Fibroblast of lung (primary cell): ENCODE results near the gene SF3A2. TPM values are rescaled to one million over a fixed set of nuclear protein-coding genes. Genes with fewer than 3 reads are reported as not detected.

Source experiments
- DNase-seq, 2 donors: peaks; one replicate each; pipeline versions ENCODE4 v3.0.0 to v3.0.0-alpha.2; 2010; ENCODE audit warnings: low read depth in 2 of 2
- H2AFZ ChIP-seq: 2 replicates; pipeline ENCODE4 v1.5.1; 2012; ENCODE audit warnings: low read length, control low read depth, inconsistent platforms
- H3K27ac ChIP-seq: 2 replicates; pipeline ENCODE4 v1.5.1; 2011; ENCODE audit warnings: low read length, control low read depth; ENCODE audit not compliant: insufficient read depth
- H3K27me3 ChIP-seq: 2 replicates; pipeline ENCODE4 v1.5.1; 2011; ENCODE audit warnings: mild to moderate bottlenecking, low read length; ENCODE audit not compliant: control insufficient read depth, insufficient read depth
- H3K36me3 ChIP-seq: 2 replicates; pipeline ENCODE4 v1.5.1; 2011; ENCODE audit warnings: low read length; ENCODE audit not compliant: control insufficient read depth, insufficient read depth
- H3K4me1 ChIP-seq: 2 replicates; pipeline ENCODE4 v1.5.1; 2011; ENCODE audit warnings: low read length; ENCODE audit not compliant: control insufficient read depth, insufficient read depth; ENCODE audit errors: extremely low read depth
- H3K4me2 ChIP-seq: 2 replicates; pipeline ENCODE4 v1.5.1; 2011; ENCODE audit warnings: low read length, control low read depth; ENCODE audit not compliant: insufficient read depth; ENCODE audit errors: extremely low read depth
- H3K4me3 ChIP-seq, 4 experiments: fragments of 200-600 bp in 1 of 4; sonication (generic) in 1 of 4; replicated peaks in 1 of 4; 2 replicates each; pipeline ENCODE4 v1.5.1; 2011 to 2016; ENCODE audit warnings: low read length in 4 of 4, low read depth in 3 of 4, mild to moderate bottlenecking in 3 of 4, control low read depth in 2 of 4, inconsistent platforms in 1 of 4, mixed read lengths in 1 of 4; ENCODE audit not compliant: insufficient read depth in 1 of 4; ENCODE audit errors: control extremely low read depth in 1 of 4
- H3K79me2 ChIP-seq: 2 replicates; pipeline ENCODE4 v1.5.1; 2012; ENCODE audit warnings: mild to moderate bottlenecking, low read length, inconsistent platforms; ENCODE audit not compliant: control insufficient read depth, insufficient read depth
- H3K9ac ChIP-seq: 2 replicates; pipeline ENCODE4 v1.5.1; 2011; ENCODE audit warnings: mild to moderate bottlenecking, low read length, control low read depth; ENCODE audit not compliant: insufficient read depth
- H3K9me3 ChIP-seq: 2 replicates; pipeline ENCODE4 v1.5.1; 2012; ENCODE audit warnings: low read depth, low read length; ENCODE audit not compliant: control insufficient read depth, insufficient read depth
- H4K20me1 ChIP-seq: 2 replicates; pipeline ENCODE4 v1.5.1; 2011; ENCODE audit warnings: low read length; ENCODE audit not compliant: control insufficient read depth, insufficient read depth; ENCODE audit errors: extremely low read depth
- CTCF ChIP-seq, 2 donors: IDR thresholded peaks in 1 of 2; conservative IDR thresholded peaks in 1 of 2; 1 replicate in 1 of 2; 2 replicates in 1 of 2; pipeline ENCODE4 v1.5.1; 2011 to 2012; ENCODE audit warnings: low read length in 2 of 2, control low read depth in 1 of 2, inconsistent platforms in 1 of 2, low read depth in 1 of 2, mild to moderate bottlenecking in 1 of 2
- EZH2 ChIP-seq: IDR thresholded peaks from 2 replicates; pipeline ENCODE4 v1.5.1; 2012; ENCODE audit warnings: low read length, control low read depth, mild to moderate bottlenecking; ENCODE audit errors: missing control alignments
- polyA plus RNA-seq, 2 donors: library from polyadenylated mRNA; depleted of rRNA in 1 of 2; stranded (reverse) in 1 of 2; unstranded in 1 of 2; fragments of >200 nt; gene quantifications; 2 replicates each; pipeline ENCODE4 v1.2.1, GENCODE V29; 2011 to 2012; ENCODE audit warnings: missing spikeins in 1 of 2
- total RNA-seq: library from RNA; depleted of rRNA; stranded (reverse); fragments of >200 nt; gene quantifications from 2 replicates; pipeline ENCODE4 v1.2.1, GENCODE V29; 2014

Gene SF3A2
- total and polyA plus RNA-seq, 2 donors (not counting 1 experiment from before 2014, with no cell fraction given): 11.1 to 31.5 TPM

GRCh38 chr19:2216361-2217225 is 20.0 kb upstream of the SF3A2 start:
- Histone ChIP-seq H3K27me3 (no peaks in the 10 kb centered on the region), H3K9ac (no peak overlapping the region), H3K4me2 (no peak overlapping the region), H3K36me3 (peaks cover 53% of the 10 kb centered on the region), H3K27ac (no peak overlapping the region), H3K4me3 (no peak overlapping the region), H2AFZ (no peak overlapping the region), H3K4me1 (peaks cover 2% of the 10 kb centered on the region), H3K9me3 (no peaks in the 10 kb centered on the region), H3K79me2 (peaks cover 6% of the 10 kb centered on the region), H4K20me1 (no peaks in the 10 kb centered on the region)
- TF ChIP-seq EZH2 (no peak), CTCF (conservative IDR thresholded peaks at IDR 0.05 in 1 of 2, IDR thresholded peaks at IDR 0.05 in 1 of 2; ENCODE audit: low read depth in 1 of 2, low read length in 2 of 2) (no peak)
- DNase-seq: no peak

- no peak overlapping the region for H3K27ac ChIP-seq
- no peak for DNase-seq
- TF ChIP-seq EZH2 (no peak), CTCF (conservative IDR thresholded peaks at IDR 0.05 in 1 of 2, IDR thresholded peaks at IDR 0.05 in 1 of 2; ENCODE audit: low read depth in 1 of 2, low read length in 2 of 2) (no peak)
- H3K4me3 ChIP-seq: no peak overlapping the region
- peaks cover 52% of the 10 kb centered on the region for H3K36me3 ChIP-seq
- no peaks in the 10 kb centered on the region for H3K9me3 ChIP-seq
- no peaks in the 10 kb centered on the region for H4K20me1 ChIP-seq
- peaks cover 2% of the 10 kb centered on the region for H3K4me1 ChIP-seq
- no peak overlapping the region for H2AFZ ChIP-seq
- H3K9ac ChIP-seq: no peak overlapping the region
- H3K27me3 ChIP-seq: no peaks in the 10 kb centered on the region
- H3K79me2 ChIP-seq: peaks cover 6% of the 10 kb centered on the region
- H3K4me2 ChIP-seq: no peak overlapping the region
Measured at GRCh38 chr19:2217591-2217990, 19.0 kb upstream of the SF3A2 start.

- Histone ChIP-seq H3K4me2 (no peak overlapping the region), H3K27ac (no peak overlapping the region), H3K9me3 (no peaks in the 10 kb centered on the region), H3K27me3 (no peaks in the 10 kb centered on the region), H4K20me1 (no peaks in the 10 kb centered on the region), H3K36me3 (peaks cover 41% of the 10 kb centered on the region), H3K4me1 (no peaks in the 10 kb centered on the region), H3K79me2 (peaks cover 4% of the 10 kb centered on the region), H2AFZ (no peak overlapping the region), H3K4me3 (no peak overlapping the region), H3K9ac (no peak overlapping the region)
- no peak for TF ChIP-seq CTCF (conservative IDR thresholded peaks at IDR 0.05 in 1 of 2, IDR thresholded peaks at IDR 0.05 in 1 of 2; ENCODE audit: low read depth in 1 of 2, low read length in 2 of 2)
- TF ChIP-seq EZH2: no peak
- DNase-seq: no peak
Measured at GRCh38 chr19:2219726-2220125, 16.9 kb upstream of the SF3A2 start.
